ENCODE measurements around the gene FAM177A1. TPM values are rescaled to one million over a fixed set of nuclear protein-coding genes. Genes with fewer than 3 reads are reported as not detected.

Gene FAM177A1
- total RNA-seq, 1 experiment from 2014 or later: 46.2 TPM

DNA sequence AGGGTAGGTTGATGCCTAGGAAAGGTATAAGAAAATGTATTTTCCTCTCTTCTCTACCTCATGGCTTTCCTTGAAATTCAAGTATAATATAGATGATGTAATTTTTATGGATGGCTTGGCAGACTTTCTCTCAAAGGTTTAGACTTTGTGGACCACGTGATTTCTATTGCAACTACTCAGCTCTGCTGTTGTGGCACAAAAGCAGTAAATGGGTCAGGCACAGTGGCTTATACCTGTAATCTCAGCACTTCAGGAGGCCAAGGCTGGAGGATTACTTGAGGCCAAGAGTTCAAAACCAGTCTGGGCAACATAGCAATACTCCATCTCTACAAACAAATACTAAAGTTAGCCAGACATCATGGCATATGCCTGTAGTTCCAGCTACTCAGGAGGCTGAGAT is 41.2 kb upstream of the FAM177A1 start:
- Histone ChIP-seq H3K36me3 (ENCODE audit: control insufficient read depth in 1 of 2, insufficient read depth in 2 of 2, low read length in 2 of 2) (peaks cover 11% of the 10 kb centered on the region in 2 experiments), H3K27ac (ENCODE audit: low read depth, low read length) (no peak overlapping the region), H2AFZ (ENCODE audit: low read depth, low read length, poor library complexity, severe bottlenecking) (no peak overlapping the region), H3K4me1 (ENCODE audit: control insufficient read depth in 1 of 2, insufficient read depth in 2 of 2, low read length in 2 of 2) (no peaks in the 10 kb centered on the region), H4K20me1 (ENCODE audit: insufficient read depth) (no peaks in the 10 kb centered on the region; the same call in 1 of the 2 replicates), H3K27me3 (ENCODE audit: insufficient read depth, low read length) (no peaks in the 10 kb centered on the region), H3K79me2 (ENCODE audit: insufficient read depth, low read length) (no peaks in the 10 kb centered on the region), H3K9me2 (ENCODE audit: insufficient read depth) (no peaks in the 10 kb centered on the region), H3K4me2 (ENCODE audit: low read length) (no peak overlapping the region), H3K4me3 (replicated peaks in 1 of 2; ENCODE audit: low read depth in 1 of 2, low read length in 2 of 2) (no peak overlapping the region), H3K9me3 (ENCODE audit: control insufficient read depth in 1 of 2, insufficient read depth in 1 of 2, low read depth in 1 of 2, low read length in 2 of 2) (no peaks in the 10 kb centered on the region), H3K9ac (ENCODE audit: low read length) (no peak overlapping the region)
- ATAC-seq: no peak
- no TSS peak for BruUV-seq (replicated peaks)
- ChIA-PET POLR2A (no interaction called here), CTCF (no interaction called here), RAD21 (ENCODE audit: low non-redundant PET in 1 of 2, low total read pairs in 2 of 2, uncharacterized antibody in 2 of 2, unreplicated experiment in 2 of 2) (no interaction called here)
- no peak for DNase-seq (ENCODE audit: low read depth, low spot score)
- no peak for TF ChIP-seq EZH2phosphoT487 (IDR thresholded peaks at IDR 0.05; ENCODE audit: borderline replicate concordance)
- TF ChIP-seq, protein P1, sequence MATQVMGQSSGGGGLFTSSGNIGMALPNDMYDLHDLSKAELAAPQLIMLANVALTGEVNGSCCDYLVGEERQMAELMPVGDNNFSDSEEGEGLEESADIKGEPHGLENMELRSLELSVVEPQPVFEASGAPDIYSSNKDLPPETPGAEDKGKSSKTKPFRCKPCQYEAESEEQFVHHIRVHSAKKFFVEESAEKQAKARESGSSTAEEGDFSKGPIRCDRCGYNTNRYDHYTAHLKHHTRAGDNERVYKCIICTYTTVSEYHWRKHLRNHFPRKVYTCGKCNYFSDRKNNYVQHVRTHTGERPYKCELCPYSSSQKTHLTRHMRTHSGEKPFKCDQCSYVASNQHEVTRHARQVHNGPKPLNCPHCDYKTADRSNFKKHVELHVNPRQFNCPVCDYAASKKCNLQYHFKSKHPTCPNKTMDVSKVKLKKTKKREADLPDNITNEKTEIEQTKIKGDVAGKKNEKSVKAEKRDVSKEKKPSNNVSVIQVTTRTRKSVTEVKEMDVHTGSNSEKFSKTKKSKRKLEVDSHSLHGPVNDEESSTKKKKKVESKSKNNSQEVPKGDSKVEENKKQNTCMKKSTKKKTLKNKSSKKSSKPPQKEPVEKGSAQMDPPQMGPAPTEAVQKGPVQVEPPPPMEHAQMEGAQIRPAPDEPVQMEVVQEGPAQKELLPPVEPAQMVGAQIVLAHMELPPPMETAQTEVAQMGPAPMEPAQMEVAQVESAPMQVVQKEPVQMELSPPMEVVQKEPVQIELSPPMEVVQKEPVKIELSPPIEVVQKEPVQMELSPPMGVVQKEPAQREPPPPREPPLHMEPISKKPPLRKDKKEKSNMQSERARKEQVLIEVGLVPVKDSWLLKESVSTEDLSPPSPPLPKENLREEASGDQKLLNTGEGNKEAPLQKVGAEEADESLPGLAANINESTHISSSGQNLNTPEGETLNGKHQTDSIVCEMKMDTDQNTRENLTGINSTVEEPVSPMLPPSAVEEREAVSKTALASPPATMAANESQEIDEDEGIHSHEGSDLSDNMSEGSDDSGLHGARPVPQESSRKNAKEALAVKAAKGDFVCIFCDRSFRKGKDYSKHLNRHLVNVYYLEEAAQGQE (IDR thresholded peaks at IDR 0.05; ENCODE audit: low read depth): no peak
- TF ChIP-seq, protein P2, sequence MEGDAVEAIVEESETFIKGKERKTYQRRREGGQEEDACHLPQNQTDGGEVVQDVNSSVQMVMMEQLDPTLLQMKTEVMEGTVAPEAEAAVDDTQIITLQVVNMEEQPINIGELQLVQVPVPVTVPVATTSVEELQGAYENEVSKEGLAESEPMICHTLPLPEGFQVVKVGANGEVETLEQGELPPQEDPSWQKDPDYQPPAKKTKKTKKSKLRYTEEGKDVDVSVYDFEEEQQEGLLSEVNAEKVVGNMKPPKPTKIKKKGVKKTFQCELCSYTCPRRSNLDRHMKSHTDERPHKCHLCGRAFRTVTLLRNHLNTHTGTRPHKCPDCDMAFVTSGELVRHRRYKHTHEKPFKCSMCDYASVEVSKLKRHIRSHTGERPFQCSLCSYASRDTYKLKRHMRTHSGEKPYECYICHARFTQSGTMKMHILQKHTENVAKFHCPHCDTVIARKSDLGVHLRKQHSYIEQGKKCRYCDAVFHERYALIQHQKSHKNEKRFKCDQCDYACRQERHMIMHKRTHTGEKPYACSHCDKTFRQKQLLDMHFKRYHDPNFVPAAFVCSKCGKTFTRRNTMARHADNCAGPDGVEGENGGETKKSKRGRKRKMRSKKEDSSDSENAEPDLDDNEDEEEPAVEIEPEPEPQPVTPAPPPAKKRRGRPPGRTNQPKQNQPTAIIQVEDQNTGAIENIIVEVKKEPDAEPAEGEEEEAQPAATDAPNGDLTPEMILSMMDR (IDR thresholded peaks at IDR 0.05 in 2 of 3, conservative IDR thresholded peaks at IDR 0.05 in 1 of 3; ENCODE audit: borderline replicate concordance in 1 of 3, insufficient read depth in 1 of 3, low read depth in 2 of 3, low read length in 2 of 3): no peak
- no peak for TF ChIP-seq CEBPB (IDR thresholded peaks at IDR 0.05; ENCODE audit: low read depth)
- TF ChIP-seq POLR2AphosphoS5 (IDR thresholded peaks at IDR 0.05; ENCODE audit: low read depth, low read length): no peak
- TF ChIP-seq TCF7L2 (IDR thresholded peaks at IDR 0.05; ENCODE audit: borderline replicate concordance, extremely low read depth, insufficient read depth, insufficient read length): no peak
- TF ChIP-seq POLR2A (IDR thresholded peaks at IDR 0.05; ENCODE audit: borderline replicate concordance, extremely low read depth, insufficient read depth, insufficient read length): no peak
- TF ChIP-seq, protein P3, sequence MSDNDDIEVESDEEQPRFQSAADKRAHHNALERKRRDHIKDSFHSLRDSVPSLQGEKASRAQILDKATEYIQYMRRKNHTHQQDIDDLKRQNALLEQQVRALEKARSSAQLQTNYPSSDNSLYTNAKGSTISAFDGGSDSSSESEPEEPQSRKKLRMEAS (IDR thresholded peaks at IDR 0.05): no peak
- no peak for TF ChIP-seq SP1 (IDR thresholded peaks at IDR 0.05; ENCODE audit: low read depth)
- no peak for TF ChIP-seq ZNF274 (IDR thresholded peaks at IDR 0.05; ENCODE audit: low read depth, low read length)
- TF ChIP-seq, protein P4, sequence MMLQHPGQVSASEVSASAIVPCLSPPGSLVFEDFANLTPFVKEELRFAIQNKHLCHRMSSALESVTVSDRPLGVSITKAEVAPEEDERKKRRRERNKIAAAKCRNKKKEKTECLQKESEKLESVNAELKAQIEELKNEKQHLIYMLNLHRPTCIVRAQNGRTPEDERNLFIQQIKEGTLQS (IDR thresholded peaks at IDR 0.05): no peak
- TF ChIP-seq SIN3A (IDR thresholded peaks at IDR 0.05; ENCODE audit: low read depth): no peak
- no peak for TF ChIP-seq EZH2 (IDR thresholded peaks at IDR 0.05)
- intact Hi-C loops (cut with micrococcal nuclease): no loop called here
